ENCODE data around the gene NTSR2. TPM values are rescaled to one million over a fixed set of nuclear protein-coding genes. Genes with fewer than 3 reads are reported as not detected.

NTSR2 gene
- total RNA-seq, 1 experiment from 2014 or later = not detected

DNA sequence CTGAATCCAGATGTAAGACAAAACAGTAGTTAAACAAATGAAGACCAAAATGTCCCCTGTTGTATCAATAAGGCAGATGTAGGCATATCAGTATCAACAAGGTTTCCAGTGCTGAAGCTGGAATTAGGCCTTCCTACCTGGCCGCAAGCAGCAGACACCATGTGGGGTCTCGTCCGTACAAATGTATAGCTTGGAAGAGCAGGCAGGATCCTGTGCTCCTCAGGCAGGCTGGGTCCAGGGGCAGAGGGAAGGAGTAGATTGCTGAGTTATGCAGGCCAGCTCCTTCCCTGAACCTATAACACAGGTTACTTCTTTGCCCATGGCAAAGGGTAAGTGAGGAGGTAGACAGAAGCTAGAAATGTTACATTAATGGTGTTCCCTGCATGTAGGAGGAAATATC lies 23.5 kb downstream of the NTSR2 start:
- H3K4me3 Mint-ChIP-seq (ENCODE audit: low read depth, unreplicated experiment) = no peak overlapping the region
- DNase-seq = no peak
- CTCF ChIA-PET = interaction anchor here (0.6 kb wide), 1 partner anchor 53 kb away, joined by 6 read pairs; no protein-coding TSS in a partner anchor
- intact Hi-C loops (cut with micrococcal nuclease; ENCODE audit: unreplicated experiment) = no loop called here
- TF ChIP-seq CTCF (IDR thresholded peaks at IDR 0.05; ENCODE audit: unreplicated experiment) = no peak
- H3K27ac Mint-ChIP-seq (ENCODE audit: unreplicated experiment) = no peak overlapping the region
- no peaks in the 10 kb centered on the region for H3K9me3 Mint-ChIP-seq (ENCODE audit: low read depth, unreplicated experiment)
- no TSS peak for BruUV-seq (replicated peaks)
- peaks cover 6% of the 10 kb centered on the region for H3K4me1 Mint-ChIP-seq (ENCODE audit: low read depth, unreplicated experiment)
- no peaks in the 10 kb centered on the region for H3K36me3 Mint-ChIP-seq (ENCODE audit: insufficient read depth, unreplicated experiment)
- H3K27me3 Mint-ChIP-seq (ENCODE audit: unreplicated experiment) = peaks cover 83% of the 10 kb centered on the region

DNA sequence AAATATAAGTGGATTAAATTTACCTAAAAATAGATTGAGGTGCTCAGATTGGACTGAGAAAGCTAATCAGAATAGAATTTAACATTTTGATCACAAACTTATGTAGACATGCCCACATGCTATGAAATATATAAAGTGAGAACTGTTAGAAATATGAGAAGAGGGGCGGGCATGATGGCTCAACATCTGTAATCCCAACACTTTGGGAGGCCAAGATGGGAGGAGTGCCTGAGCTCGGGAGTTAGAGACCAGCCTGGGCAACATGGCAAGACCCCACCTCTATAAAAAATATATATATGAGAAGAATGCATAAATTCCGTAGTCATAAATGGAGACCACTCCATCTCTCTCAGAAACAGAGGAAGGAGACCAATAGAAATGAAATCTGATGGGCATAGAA lies 25.7 kb downstream of the NTSR2 start:
- no peak overlapping the region for H3K4me3 Mint-ChIP-seq (ENCODE audit: low read depth, unreplicated experiment)
- no peaks in the 10 kb centered on the region for H3K9me3 Mint-ChIP-seq (ENCODE audit: low read depth, unreplicated experiment)
- DNase-seq = no peak
- H3K4me1 Mint-ChIP-seq (ENCODE audit: low read depth, unreplicated experiment) = peaks cover 6% of the 10 kb centered on the region
- no peaks in the 10 kb centered on the region for H3K36me3 Mint-ChIP-seq (ENCODE audit: insufficient read depth, unreplicated experiment)
- no peak overlapping the region for H3K27ac Mint-ChIP-seq (ENCODE audit: unreplicated experiment)
- intact Hi-C loops (cut with micrococcal nuclease; ENCODE audit: unreplicated experiment) = no loop called here
- no TSS peak for BruUV-seq (replicated peaks)
- TF ChIP-seq CTCF (IDR thresholded peaks at IDR 0.05; ENCODE audit: unreplicated experiment) = no peak
- H3K27me3 Mint-ChIP-seq (ENCODE audit: unreplicated experiment) = peaks cover 83% of the 10 kb centered on the region
- CTCF ChIA-PET = no interaction called here

GRCh38 chr2:11642972-11643371 lies 27.0 kb downstream of the NTSR2 start:
- Mint-ChIP-seq H3K9me3 (ENCODE audit: low read depth, unreplicated experiment) (no peaks in the 10 kb centered on the region), H3K27ac (ENCODE audit: unreplicated experiment) (no peak overlapping the region), H3K4me3 (ENCODE audit: low read depth, unreplicated experiment) (no peak overlapping the region), H3K4me1 (ENCODE audit: low read depth, unreplicated experiment) (no peaks in the 10 kb centered on the region), H3K27me3 (ENCODE audit: unreplicated experiment) (peaks cover 83% of the 10 kb centered on the region), H3K36me3 (ENCODE audit: insufficient read depth, unreplicated experiment) (no peaks in the 10 kb centered on the region)
- no peak for DNase-seq
- intact Hi-C loops (cut with micrococcal nuclease; ENCODE audit: unreplicated experiment) = no loop called here
- CTCF ChIA-PET = interaction anchor here (1.1 kb wide), 1 partner anchor 9 kb away, joined by 3 read pairs; no protein-coding TSS in a partner anchor
- TF ChIP-seq CTCF (IDR thresholded peaks at IDR 0.05; ENCODE audit: unreplicated experiment) = no peak
- no TSS peak for BruUV-seq (replicated peaks)

- H3K4me1 Mint-ChIP-seq (ENCODE audit: low read depth, unreplicated experiment) = no peaks in the 10 kb centered on the region
- no peak overlapping the region for H3K4me3 Mint-ChIP-seq (ENCODE audit: low read depth, unreplicated experiment)
- H3K36me3 Mint-ChIP-seq (ENCODE audit: insufficient read depth, unreplicated experiment) = no peaks in the 10 kb centered on the region
- no peaks in the 10 kb centered on the region for H3K9me3 Mint-ChIP-seq (ENCODE audit: low read depth, unreplicated experiment)
- CTCF ChIA-PET = no interaction called here
- intact Hi-C loops (cut with micrococcal nuclease; ENCODE audit: unreplicated experiment) = no loop called here
- peaks cover 83% of the 10 kb centered on the region for H3K27me3 Mint-ChIP-seq (ENCODE audit: unreplicated experiment)
- no TSS peak for BruUV-seq (replicated peaks)
- no peak overlapping the region for H3K27ac Mint-ChIP-seq (ENCODE audit: unreplicated experiment)
- no peak for DNase-seq
- TF ChIP-seq CTCF (IDR thresholded peaks at IDR 0.05; ENCODE audit: unreplicated experiment) = no peak
These were observed 29.9 kb downstream of the NTSR2 start for GRCh38 chr2:11640132-11640531.
